A673 (cell line): ENCODE measurements around the gene CCL17.

Experiments
- EZH2 ChIP-seq: fragments of 200-600 bp; sonication (generic); IDR thresholded peaks from 2 replicates; pipeline ENCODE4 v1.6.1; 2017; ENCODE audit warnings: borderline replicate concordance, low read depth, mild to moderate bottlenecking, mixed read lengths, antibody characterized with exemption, low read length; ENCODE audit not compliant: poor library complexity, severe bottlenecking
- TF ChIP-seq, protein P1 (sequence below): fragments of 300-800, 200-600 bp; sonication (generic); conservative IDR thresholded peaks from 2 replicates; pipeline ENCODE4 v1.5.1; 2017; ENCODE audit warnings: low read depth, mild to moderate bottlenecking, antibody characterized with exemption, low read length, moderate library complexity, mixed read lengths

DNA sequence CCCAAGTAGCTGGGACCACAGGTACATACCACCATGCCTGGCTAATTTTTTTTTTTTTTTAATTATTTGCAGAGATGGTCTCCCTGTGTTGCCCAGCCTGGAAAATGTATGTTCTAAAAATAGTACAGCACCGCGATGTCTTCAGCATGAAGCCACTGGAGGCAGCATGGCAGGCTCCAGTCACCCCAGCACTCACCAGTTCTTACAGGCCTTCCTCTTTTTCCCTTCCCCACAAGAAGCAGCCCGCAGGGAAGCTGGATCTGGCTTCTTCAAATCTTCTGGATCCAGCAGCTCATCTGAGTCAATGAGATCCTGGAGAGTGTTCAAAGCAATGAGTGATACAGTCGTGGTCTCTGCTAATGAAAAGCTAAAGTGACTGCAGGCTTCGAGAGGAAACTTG, 26.4 kb downstream of the CCL17 start:
- TF ChIP-seq, protein P1, sequence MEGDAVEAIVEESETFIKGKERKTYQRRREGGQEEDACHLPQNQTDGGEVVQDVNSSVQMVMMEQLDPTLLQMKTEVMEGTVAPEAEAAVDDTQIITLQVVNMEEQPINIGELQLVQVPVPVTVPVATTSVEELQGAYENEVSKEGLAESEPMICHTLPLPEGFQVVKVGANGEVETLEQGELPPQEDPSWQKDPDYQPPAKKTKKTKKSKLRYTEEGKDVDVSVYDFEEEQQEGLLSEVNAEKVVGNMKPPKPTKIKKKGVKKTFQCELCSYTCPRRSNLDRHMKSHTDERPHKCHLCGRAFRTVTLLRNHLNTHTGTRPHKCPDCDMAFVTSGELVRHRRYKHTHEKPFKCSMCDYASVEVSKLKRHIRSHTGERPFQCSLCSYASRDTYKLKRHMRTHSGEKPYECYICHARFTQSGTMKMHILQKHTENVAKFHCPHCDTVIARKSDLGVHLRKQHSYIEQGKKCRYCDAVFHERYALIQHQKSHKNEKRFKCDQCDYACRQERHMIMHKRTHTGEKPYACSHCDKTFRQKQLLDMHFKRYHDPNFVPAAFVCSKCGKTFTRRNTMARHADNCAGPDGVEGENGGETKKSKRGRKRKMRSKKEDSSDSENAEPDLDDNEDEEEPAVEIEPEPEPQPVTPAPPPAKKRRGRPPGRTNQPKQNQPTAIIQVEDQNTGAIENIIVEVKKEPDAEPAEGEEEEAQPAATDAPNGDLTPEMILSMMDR: no peak
- TF ChIP-seq EZH2: no peak
